Measurements from ENCODE around the gene PPP2R2C. TPM values are rescaled to one million over a fixed set of nuclear protein-coding genes. Genes with fewer than 3 reads are reported as not detected.

The PPP2R2C gene
- total and polyA plus RNA-seq, 10 of the 15 experiments (the other 5 are each of a cell fraction or from before 2014, with no cell fraction given) = 0.13 to 0.15 TPM; not detected in 8

GRCh38 chr4:6439120-6439762, 33.2 kb downstream of the PPP2R2C start:
- no peaks in the 10 kb centered on the region for H3K4me1 ChIP-seq (ENCODE audit: control insufficient read depth, insufficient read depth, low read length)
- ChIA-PET CTCF (no interaction called here), RAD21 (ENCODE audit: unreplicated experiment) (no interaction called here), SMC1A (ENCODE audit: uncharacterized antibody, unreplicated experiment) (no interaction called here), POLR2A (no interaction called here)
- H3K9me3 ChIP-seq (replicated peaks; ENCODE audit: control insufficient read depth, insufficient read depth, low read length) = no peaks in the 10 kb centered on the region
- in situ Hi-C loops (cut with MboI) (no loop called here), intact Hi-C loops (cut with micrococcal nuclease; ENCODE audit: unreplicated experiment) (no loop called here)
- H4K20me1 ChIP-seq (ENCODE audit: control insufficient read depth, insufficient read depth) = no peaks in the 10 kb centered on the region
- TF ChIP-seq NKRF (conservative IDR thresholded peaks at IDR 0.05) (no peak), PAX8 (IDR thresholded peaks at IDR 0.05) (no peak), CEBPZ (IDR thresholded peaks at IDR 0.05; ENCODE audit: low read depth, low read length) (no peak), NFYA (IDR thresholded peaks at IDR 0.05; ENCODE audit: borderline replicate concordance, low read depth, low read length) (no peak), NR2C2 (IDR thresholded peaks at IDR 0.05; ENCODE audit: borderline replicate concordance, control insufficient read depth, insufficient read length, low read depth) (no peak), CHD2 (IDR thresholded peaks at IDR 0.05; ENCODE audit: borderline replicate concordance, low read depth, low read length) (no peak)
- no peaks in the 10 kb centered on the region for H3K79me2 ChIP-seq (ENCODE audit: control insufficient read depth, insufficient read depth, low read length)
- H3K36me3 ChIP-seq (ENCODE audit: control insufficient read depth in 2 of 2, insufficient read depth in 2 of 2, low read length in 1 of 2) = no peaks in the 10 kb centered on the region
- DNase-seq (ENCODE audit: low read depth, low spot score) (no peak), ATAC-seq (no peak), FAIRE-seq (no peak)
- H3K9ac ChIP-seq (ENCODE audit: control insufficient read depth, insufficient read depth, low read length) = no peak overlapping the region
- H3K27ac ChIP-seq (ENCODE audit: control insufficient read depth, insufficient read depth) = no peak overlapping the region
- H2AFZ ChIP-seq (ENCODE audit: control insufficient read depth, low read depth, low read length) = no peak overlapping the region
- no peaks in the 10 kb centered on the region; a peak in 1 of 4 replicates for H3K27me3 ChIP-seq (replicated peaks in 1 of 2; ENCODE audit: control insufficient read depth in 2 of 2, insufficient read depth in 2 of 2, low read length in 1 of 2)
- BruUV-seq (replicated peaks) = no TSS peak
- H3K4me2 ChIP-seq (ENCODE audit: control insufficient read depth, insufficient read depth) = no peak overlapping the region
- WGBS (ENCODE audit: insufficient coverage, insufficient replicate concordance, low lambda C conversion rate, missing lambda C conversion rate) = 29% methylated on average over 6 of the region's 6 CpGs
- no peak overlapping the region for H3K4me3 ChIP-seq

Data from GM12878 (cell line).